Activated CD4-positive, alpha-beta T cell treated with anti-CD3 and anti-CD28 coated beads for 24 hours (primary cell): ENCODE data around the gene KRTAP6-1.

ENCODE experiments used
- DNase-seq, 2 donors: peaks; one replicate each; pipeline ENCODE4 v3.0.0-alpha.2; 2020; ENCODE audit warnings: low read depth in 2 of 2

KRTAP6-1 gene, protein sequence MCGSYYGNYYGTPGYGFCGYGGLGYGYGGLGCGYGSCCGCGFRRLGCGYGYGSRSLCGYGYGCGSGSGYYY

GRCh38 chr21:30613836-30614235 lies at the start of gene KRTAP6-1:
Gene KRTAP6-1 (minus strand): TSS chr21:30613930. CDS start chr21:30613904, 26 bp downstream.
- DNase-seq, result no peak

DNA sequence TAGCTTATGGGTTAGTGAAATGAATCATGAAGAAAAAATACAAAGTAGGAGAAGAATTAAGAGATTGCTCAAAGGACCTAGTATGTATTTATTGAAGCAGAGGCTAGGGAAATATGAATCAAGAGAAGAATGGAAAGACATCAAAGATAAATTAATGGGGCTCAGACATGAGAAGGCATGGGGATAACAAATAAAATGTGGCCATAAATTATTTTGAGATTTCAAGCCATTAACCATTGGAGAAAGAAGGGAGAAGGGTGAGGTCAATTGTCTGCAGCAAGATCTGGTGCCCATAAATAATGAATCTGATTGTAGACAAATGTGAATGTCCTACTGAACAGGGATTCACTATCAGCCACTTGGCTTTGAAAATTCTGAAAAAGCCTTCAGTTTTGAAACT lies 39.2 kb upstream of the KRTAP6-1 start:
- DNase-seq, result no peak

- DNase-seq, result no peak
Measured at GRCh38 chr21:30646904-30647414, 33.2 kb upstream of the KRTAP6-1 start.

DNA sequence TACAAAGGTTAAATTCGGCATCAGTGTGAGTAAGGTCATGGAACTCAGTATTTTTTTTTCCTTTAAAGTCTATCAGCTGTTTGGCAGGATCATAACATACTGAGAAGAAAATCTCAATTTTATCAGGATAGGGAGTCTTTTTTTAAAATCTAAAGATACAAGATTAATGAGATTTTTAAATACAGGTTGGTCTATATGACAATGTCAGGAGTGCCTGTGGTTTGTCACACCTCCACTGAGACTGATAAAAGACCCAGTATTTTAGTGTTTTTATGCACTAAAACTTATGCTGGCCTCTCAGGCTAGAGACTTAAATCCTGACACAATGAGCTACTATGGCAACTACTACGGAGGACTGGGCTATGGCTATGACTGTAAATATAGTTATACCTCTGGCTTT lies 28.8 kb upstream of the KRTAP6-1 start, which contains the start of gene KRTAP20-3:
Gene KRTAP20-3 (plus strand): TSS at position 301 of the 400 bp plus-strand sequence.
- DNase-seq, result no peak

GRCh38 chr21:30638686-30639085 lies 25.0 kb upstream of the KRTAP6-1 start:
- DNase-seq, result no peak

DNA sequence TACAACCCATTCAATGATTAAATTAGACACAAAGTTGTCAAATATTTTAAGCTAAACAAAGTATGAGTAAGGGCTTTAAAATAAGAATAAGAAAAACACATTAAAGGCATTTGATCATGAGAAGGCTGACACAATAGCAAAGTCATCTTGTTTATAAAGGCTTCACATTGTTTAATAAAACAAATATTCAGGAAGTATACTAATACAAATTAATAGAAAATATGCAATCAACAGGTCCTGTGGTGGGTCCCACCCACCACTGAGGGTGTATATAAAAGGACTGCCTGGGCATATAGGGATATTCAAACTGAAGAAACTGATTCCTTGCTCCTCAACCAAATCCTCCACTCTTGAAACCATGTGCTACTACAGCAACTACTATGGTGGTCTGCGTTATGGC lies 21.2 kb upstream of the KRTAP6-1 start, which contains the start of gene KRTAP20-2:
Gene KRTAP20-2 (plus strand): TSS at position 301 of the 400 bp plus-strand sequence. CDS start 58 bp downstream, at position 359.
- DNase-seq, result no peak

DNA sequence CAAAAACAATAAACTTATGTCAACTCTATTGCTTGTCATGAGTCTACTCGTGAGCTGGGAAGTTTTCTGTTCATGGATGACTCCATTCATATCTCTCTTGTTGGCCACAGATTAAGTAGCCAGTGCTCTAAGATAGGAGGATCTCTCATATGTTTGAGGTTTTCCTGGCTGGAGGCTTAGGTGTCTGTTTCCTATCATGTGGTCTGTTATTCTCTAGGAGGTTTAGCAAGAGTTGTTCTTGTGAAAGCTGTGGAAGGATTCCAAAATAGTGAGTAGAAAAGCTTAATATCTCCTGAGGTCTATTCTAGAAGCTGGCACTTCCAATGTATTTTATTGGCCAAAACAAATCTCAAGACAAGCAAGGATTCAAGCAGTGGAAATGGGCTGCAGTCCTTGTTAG lies 15.5 kb upstream of the KRTAP6-1 start:
- DNase-seq, result no peak

GRCh38 chr21:30628109-30628508 lies 14.4 kb upstream of the KRTAP6-1 start:
- DNase-seq, result no peak

DNA sequence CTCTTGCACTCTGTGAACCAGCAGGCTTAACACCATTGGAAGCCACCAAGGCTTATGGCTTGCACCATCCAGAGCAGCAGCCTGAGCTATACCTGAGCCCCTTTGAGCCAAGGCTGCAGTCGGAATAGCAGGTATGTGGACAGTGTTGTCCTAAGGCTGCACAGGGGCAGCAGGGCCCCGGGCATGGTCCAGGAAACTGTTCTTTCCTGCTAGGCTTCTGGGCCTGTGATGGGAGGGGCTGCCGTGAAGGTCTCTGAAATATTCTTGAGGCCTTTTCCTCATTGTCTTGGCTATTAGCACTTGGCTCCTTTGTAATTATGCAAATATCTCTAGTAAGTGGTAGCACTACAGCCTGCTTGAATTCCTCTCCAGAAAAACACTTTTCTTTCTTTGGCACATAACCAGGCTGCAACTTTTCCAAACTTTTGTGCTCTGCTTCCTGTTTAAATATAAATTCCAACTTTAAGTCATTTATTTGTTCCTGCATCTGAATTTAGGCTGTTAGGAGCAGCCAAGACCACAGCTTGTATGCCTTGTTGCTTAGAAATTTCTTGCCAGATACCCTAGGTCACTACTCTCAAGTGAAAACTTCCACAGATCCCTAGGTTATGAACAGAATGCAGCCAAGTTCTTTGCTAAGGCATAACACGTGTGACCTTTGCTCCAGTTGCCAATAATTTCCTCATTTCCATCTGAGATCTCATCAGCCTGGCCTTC lies 11.9 kb upstream of the KRTAP6-1 start:
- no peak for DNase-seq

DNA sequence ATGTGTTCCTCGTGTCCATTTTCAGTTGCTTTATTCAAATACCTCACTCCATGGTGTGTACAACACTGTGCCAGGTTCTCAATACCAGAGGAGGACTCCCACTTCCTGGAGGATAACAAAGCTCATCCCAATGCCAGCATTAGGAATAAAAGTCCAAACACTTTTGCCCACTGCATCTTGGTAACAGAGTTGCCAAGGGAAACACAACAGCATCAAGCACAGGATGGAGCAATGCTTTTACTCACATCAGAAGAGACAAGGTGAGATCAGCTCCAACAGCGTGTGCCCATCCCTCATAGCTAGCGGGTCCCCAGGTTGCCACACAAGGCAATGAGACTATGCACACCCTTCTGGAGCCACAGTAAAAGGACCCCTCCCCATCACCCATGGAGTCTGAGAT lies 9.6 kb upstream of the KRTAP6-1 start:
- no peak for DNase-seq

DNA sequence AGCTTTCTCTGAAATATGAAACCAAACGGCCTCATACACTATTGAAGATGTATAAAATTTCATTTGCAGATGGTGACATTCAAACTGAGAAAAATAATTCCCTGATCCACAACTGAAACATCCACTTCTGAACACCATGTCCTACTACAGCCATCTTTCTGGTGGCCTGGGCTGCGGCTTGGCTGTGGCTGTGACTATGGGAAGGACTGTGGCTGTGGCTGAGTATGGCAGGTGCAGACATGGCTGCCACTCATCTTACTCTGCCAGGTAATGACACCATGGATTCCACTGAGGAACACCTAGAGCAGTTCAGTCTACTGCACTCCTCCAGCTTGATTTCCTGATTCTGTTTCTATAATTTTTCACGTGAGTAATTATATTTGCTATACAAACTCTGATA lies 6.8 kb upstream of the KRTAP6-1 start, which contains the start of gene KRTAP20-4:
Gene KRTAP20-4 (plus strand): TSS at position 106 of the 400 bp plus-strand sequence.
- no peak for DNase-seq

DNA sequence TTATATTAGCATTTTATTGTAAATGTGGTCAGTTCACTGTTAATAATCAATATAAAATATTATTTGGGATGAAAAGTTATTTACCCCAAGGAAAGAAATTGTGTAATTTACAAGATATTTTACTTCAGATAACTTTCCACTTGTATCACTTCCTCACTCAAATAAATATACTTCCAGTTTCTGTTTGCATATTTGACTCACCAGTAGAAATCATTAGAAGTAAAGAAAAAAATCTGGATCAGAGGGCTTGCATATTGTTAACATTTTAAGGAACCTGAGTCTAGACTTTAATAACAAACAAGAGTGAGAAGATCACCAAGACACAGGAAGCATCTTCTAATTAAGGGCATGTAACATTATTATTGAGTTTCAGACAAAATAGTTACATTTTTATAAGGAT lies 6.3 kb upstream of the KRTAP6-1 start:
- DNase-seq, result no peak

- DNase-seq, result no peak
Measured at GRCh38 chr21:30616125-30616524, 2.4 kb upstream of the KRTAP6-1 start, which contains the start of gene KRTAP20-1. Gene KRTAP20-1 (plus strand): TSS chr21:30616425. CDS start chr21:30616455, 30 bp downstream.

DNA sequence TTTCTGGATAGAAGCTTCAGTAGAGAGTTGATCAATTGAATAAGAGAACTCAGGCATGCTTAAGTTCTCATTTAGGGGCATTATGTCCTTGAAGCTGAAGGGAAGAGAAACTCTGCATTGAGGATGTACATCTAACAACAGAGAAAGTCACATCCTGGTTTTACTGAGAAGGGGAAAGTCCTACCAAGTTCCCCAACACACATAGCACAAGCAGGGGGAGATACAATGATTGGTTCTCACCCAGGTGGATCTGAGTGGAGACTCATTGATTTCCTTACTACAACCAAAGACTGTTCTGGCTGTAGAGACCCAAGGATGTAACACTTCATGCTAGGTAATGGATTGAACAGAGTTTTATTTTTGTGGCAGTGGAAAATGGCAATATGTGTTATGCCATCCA lies 1.5 kb upstream of the KRTAP6-1 start:
- no peak for DNase-seq

GRCh38 chr21:30612132-30612531 lies 1.6 kb downstream of the KRTAP6-1 start:
- no peak for DNase-seq

DNA sequence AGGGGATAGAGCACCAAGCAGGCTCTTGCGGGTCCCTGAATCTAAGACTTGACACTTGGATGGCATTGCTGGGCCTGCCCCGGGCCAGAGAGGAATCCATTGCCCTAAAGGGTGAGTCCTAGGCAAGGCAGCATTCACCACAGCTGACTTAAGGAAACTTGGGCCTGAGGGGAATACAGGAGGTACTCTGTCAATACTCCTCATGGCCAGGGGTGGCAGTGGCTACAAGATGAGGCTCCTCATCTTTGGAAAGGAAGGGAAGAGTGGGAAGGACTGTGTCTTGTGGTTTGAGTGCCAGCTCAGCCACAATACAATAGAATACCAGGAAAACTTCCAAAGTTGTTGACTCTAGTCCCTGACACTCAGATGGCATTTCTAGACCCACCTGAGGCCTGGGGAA lies 7.8 kb downstream of the KRTAP6-1 start:
- DNase-seq, result no peak

- DNase-seq, result no peak
Measured at GRCh38 chr21:30600787-30601186, 12.9 kb downstream of the KRTAP6-1 start, which contains the start of gene KRTAP22-1. Gene KRTAP22-1 (plus strand): TSS chr21:30601087.

DNA sequence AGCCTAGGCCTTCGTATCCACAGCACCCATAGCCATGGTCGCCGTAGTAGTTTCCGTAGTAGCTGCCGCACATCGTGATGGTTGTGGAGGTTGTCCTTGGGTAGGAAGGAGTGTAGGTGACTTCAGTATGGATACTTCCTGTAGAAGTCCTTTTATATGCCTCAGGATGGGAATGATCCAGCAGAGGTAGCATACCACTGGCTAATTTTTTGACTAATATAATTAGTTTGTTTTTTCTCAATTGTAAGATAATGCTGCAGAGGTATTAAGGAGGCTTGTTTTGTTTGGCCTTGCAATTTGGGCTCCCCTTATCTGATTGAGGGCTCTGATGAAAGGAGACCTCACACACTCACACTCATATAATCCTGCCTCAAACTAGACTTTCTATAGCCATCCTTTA lies 14.9 kb downstream of the KRTAP6-1 start, which contains the start of gene KRTAP6-2:
Gene KRTAP6-2 (minus strand): TSS at position 101 of the 400 bp plus-strand sequence. CDS start 28 bp downstream, at position 73.
- no peak for DNase-seq

GRCh38 chr21:30592140-30592539 lies 21.6 kb downstream of the KRTAP6-1 start, which contains the start of gene KRTAP6-3:
Gene KRTAP6-3 (plus strand): TSS chr21:30592440. CDS start chr21:30592446, 6 bp downstream.
- no peak for DNase-seq

DNA sequence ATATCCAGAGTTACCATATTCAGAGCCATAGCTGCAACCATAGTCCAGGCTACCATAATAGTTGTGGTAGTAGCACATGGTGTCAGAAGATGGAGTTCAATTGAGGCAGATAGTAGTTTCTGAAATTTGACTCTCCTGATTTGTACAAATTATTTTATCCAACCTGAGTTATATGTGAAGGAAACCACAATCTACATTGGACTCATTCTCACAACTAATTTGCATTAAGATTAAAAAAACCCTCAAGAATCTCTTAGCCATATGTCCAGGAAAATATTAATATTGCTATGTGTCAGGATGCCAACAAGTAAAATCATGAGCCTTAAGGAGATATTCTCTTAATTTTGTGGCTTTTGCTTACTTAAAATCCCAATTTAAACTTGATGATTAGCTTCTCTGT lies 23.4 kb downstream of the KRTAP6-1 start, which contains the start of gene KRTAP22-2:
Gene KRTAP22-2 (minus strand): TSS at position 101 of the 400 bp plus-strand sequence.
- DNase-seq, result no peak

- DNase-seq, result no peak
Measured at GRCh38 chr21:30582870-30583269, 30.9 kb downstream of the KRTAP6-1 start.

GRCh38 chr21:30580132-30580531 lies 33.6 kb downstream of the KRTAP6-1 start:
- no peak for DNase-seq

GRCh38 chr21:30579346-30579745 lies 34.4 kb downstream of the KRTAP6-1 start:
- DNase-seq, result no peak
